Measurements from ENCODE around the gene CST7. TPM values are rescaled to one million over a fixed set of nuclear protein-coding genes. Genes with fewer than 3 reads are reported as not detected.
A peak's percentile ranks its signal among the peaks of the same experiment; 100 is the strongest.

The CST7 gene
- total and polyA plus RNA-seq, 2 of the 13 experiments (the other 11 are each of a cell fraction or from before 2014, with no cell fraction given): not detected

- TF ChIP-seq ZNF761 (CRISPR knock-in tag; conservative IDR thresholded peaks at IDR 0.05) (0 out of 2 replicates have a peak, but pooled peaks have one; percentile 64), CAMTA2 (CRISPR knock-in tag; IDR thresholded peaks at IDR 0.05; ENCODE audit: borderline replicate concordance) (no peak), E2F1 (CRISPR knock-in tag; IDR thresholded peaks at IDR 0.05) (0 out of 2 replicates have a peak, but pooled peaks have one; percentile 2), ATF2 (CRISPR knock-in tag; IDR thresholded peaks at IDR 0.05) (0 out of 2 replicates have a peak, but pooled peaks have one; percentile 71), NCOA2 (CRISPR knock-in tag; IDR thresholded peaks at IDR 0.05) (peak; percentile 83), TRIM24 (CRISPR knock-in tag; IDR thresholded peaks at IDR 0.05) (peak; percentile 78; the same call in 1 of the 2 replicates), ZMYM3 (CRISPR knock-in tag; IDR thresholded peaks at IDR 0.05) (peak; percentile 94), HIVEP1 (CRISPR knock-in tag; IDR thresholded peaks at IDR 0.05) (peak; percentile 27; the same call in 1 of the 2 replicates), RXRB (CRISPR knock-in tag; IDR thresholded peaks at IDR 0.05; ENCODE audit: borderline replicate concordance) (peak; percentile 43; the same call in 1 of the 2 replicates), ELF1 (CRISPR knock-in tag; IDR thresholded peaks at IDR 0.05) (0 out of 2 replicates have a peak, but pooled peaks have one; percentile 17), ZSCAN30 (CRISPR knock-in tag; IDR thresholded peaks at IDR 0.05) (no peak), SOX13 (IDR thresholded peaks at IDR 0.05) (no peak; the same call in 1 of the 2 replicates), SOX13 (CRISPR knock-in tag; conservative IDR thresholded peaks at IDR 0.05 in 1 of 2, IDR thresholded peaks at IDR 0.05 in 1 of 2) (peak in 1 of 2 experiments; percentile 78; a peak in 2 of 4 replicates), JARID2 (CRISPR knock-in tag; IDR thresholded peaks at IDR 0.05; ENCODE audit: insufficient replicate concordance) (no peak), SMAD3 (CRISPR knock-in tag; IDR thresholded peaks at IDR 0.05) (peak; percentile 63; the same call in 1 of the 2 replicates), HBP1 (CRISPR knock-in tag; IDR thresholded peaks at IDR 0.05; ENCODE audit: low read depth) (0 out of 2 replicates have a peak, but pooled peaks have one; percentile 15), ELF3 (CRISPR knock-in tag; IDR thresholded peaks at IDR 0.05) (peak; percentile 69), ATF3 (CRISPR knock-in tag; IDR thresholded peaks at IDR 0.05) (peak; percentile 84; the same call in 1 of the 2 replicates), AHDC1 (CRISPR knock-in tag; IDR thresholded peaks at IDR 0.05; ENCODE audit: borderline replicate concordance) (peak; percentile 73; the same call in 1 of the 2 replicates), ZNF350 (CRISPR knock-in tag; IDR thresholded peaks at IDR 0.05; ENCODE audit: borderline replicate concordance, low read depth) (peak; percentile 68; the same call in 1 of the 2 replicates)
Measured at GRCh38 chr20:24987244-24987643, 38.2 kb downstream of the CST7 start (continued).

All from HepG2 (cell line).